Transverse colon (tissue), 4 donors: Measurements from ENCODE around the gene ANTKMT.

Source experiments
- EP300 ChIP-seq: sonication (generic); formaldehyde crosslinking; IDR thresholded peaks from one replicate; pipeline ENCODE4 v1.6.1; 2017; ENCODE audit warnings: antibody characterized with exemption, low read depth
- POLR2A ChIP-seq: fragments of 450-650 bp; IDR thresholded peaks from one replicate; pipeline ENCODE4 v1.6.1; 2016; ENCODE audit warnings: antibody characterized with exemption, mild to moderate bottlenecking, moderate library complexity
- POLR2AphosphoS5 ChIP-seq, 3 donors: sonication (generic); formaldehyde crosslinking; IDR thresholded peaks; one replicate each; pipeline ENCODE4 v1.6.1; 2016; ENCODE audit warnings: antibody characterized with exemption in 3 of 3
- TF ChIP-seq, protein P1 (sequence below), 5 experiments: fragments of 200-600 bp in 3 of 5; fragments of 450-650 bp in 2 of 5; sonication (generic) in 3 of 5; IDR thresholded peaks; 1 replicate in 2 of 5; 2 replicates in 3 of 5; pipeline ENCODE4 v1.5.1; 2016 to 2017; ENCODE audit warnings: antibody characterized with exemption in 5 of 5, inconsistent platforms in 3 of 5, mild to moderate bottlenecking in 2 of 5, moderate library complexity in 1 of 5

DNA sequence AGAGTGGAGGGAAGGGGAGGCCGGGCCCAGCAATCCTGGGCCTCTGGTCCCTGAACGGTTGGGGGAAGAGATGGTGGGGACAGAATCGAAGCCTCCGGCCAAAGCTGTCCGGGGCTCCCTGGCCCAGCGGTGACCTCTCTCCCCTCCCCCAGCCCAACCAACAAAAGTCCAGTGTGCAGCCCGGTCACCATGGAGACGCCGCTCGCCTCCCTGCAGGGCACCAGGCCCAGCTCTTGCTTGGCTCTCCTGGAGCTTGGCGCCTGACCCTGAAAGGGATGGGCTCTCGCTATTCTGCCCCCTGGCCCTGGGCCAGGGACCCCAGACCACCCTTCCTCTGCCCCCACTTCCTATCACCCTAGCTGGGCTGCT, 4.8 kb upstream of the ANTKMT start:
- TF ChIP-seq POLR2A (no peak), EP300 (no peak), POLR2AphosphoS5 (IDR thresholded peaks at IDR 0.05) (no peak)
- TF ChIP-seq, protein P1, sequence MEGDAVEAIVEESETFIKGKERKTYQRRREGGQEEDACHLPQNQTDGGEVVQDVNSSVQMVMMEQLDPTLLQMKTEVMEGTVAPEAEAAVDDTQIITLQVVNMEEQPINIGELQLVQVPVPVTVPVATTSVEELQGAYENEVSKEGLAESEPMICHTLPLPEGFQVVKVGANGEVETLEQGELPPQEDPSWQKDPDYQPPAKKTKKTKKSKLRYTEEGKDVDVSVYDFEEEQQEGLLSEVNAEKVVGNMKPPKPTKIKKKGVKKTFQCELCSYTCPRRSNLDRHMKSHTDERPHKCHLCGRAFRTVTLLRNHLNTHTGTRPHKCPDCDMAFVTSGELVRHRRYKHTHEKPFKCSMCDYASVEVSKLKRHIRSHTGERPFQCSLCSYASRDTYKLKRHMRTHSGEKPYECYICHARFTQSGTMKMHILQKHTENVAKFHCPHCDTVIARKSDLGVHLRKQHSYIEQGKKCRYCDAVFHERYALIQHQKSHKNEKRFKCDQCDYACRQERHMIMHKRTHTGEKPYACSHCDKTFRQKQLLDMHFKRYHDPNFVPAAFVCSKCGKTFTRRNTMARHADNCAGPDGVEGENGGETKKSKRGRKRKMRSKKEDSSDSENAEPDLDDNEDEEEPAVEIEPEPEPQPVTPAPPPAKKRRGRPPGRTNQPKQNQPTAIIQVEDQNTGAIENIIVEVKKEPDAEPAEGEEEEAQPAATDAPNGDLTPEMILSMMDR (IDR thresholded peaks at IDR 0.05) = no peak
